GM12872 (cell line): ENCODE results near the gene NOD1.

Experiments used
- CTCF ChIP-seq: IDR thresholded peaks from 3 replicates; pipeline ENCODE4 v1.5.1; 2011; ENCODE audit warnings: low read depth, mild to moderate bottlenecking, low read length, moderate library complexity; ENCODE audit not compliant: insufficient read depth

Gene NOD1

GRCh38 chr7:30458311-30458710 lies 20.3 kb downstream of the NOD1 start:
- no peak for TF ChIP-seq CTCF

GRCh38 chr7:30453921-30454320 lies 24.7 kb downstream of the NOD1 start:
- no peak for TF ChIP-seq CTCF

- TF ChIP-seq CTCF, result no peak
These were observed 25.6 kb downstream of the NOD1 start for GRCh38 chr7:30453016-30453415.

- TF ChIP-seq CTCF, result no peak
These were observed 26.2 kb downstream of the NOD1 start for GRCh38 chr7:30452280-30452930.

DNA sequence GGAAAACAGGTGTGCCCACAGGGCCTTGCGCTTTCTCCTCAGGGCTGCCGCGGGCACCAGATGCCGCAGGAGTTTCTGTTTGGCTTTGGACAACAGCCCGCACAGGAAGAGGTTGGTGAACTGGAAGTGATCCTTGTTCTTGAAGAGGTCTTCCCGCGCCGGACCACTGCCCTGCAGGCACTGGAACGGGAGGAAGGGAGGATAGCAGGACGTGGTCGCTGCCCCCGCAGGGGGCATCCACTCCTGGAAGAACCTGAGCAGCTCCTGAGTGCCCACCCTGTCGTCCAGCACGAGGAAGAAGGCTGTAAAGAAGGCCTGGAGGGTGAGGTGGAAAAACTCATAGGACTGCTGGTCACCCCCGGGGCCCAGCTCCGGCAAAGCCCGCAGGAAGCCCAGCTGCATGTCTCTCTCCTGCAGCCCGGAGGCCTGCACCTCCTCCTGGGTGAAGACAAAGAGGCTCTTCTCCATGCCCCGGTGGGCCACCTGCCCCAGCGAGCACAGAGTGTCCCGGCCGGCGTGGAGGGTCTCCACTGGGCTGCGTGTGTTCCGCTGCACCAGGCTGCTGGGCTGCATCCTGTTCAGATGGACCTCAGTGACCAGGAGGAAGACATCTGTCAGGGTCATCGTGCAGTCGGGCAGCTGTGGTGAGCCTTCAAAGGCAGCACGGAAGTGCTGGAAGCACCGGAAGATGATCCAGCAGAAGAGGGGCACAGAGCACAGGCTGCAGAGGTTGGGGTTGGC lies 26.9 kb downstream of the NOD1 start:
- TF ChIP-seq CTCF, result no peak

DNA sequence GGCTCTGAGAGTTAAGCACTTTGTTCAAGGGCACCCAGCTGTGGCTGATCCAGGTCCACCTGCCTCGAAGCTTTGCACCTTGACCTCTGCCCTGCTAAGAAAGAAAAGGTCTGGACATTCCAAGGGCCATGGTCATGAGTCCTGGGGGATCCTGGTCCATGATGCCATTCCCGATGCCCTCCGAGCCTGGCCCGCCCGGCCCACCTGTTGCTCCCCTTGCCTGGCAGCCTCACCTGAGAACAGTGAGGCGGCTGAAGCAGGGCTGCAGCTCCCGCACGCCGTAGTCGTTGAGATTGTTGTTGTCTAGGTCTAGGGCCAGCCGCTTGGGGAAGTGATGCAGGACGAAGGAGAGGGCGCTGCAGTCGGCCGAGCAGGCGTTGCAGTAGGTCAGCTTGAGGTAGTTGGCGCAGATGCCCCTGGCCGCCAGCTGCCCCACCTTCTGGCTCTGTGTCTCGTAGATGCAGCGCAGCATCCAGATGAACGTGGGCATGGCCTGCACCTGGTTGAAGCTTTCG lies 27.5 kb downstream of the NOD1 start:
- no peak for TF ChIP-seq CTCF

GRCh38 chr7:30450240-30450982 lies 28.2 kb downstream of the NOD1 start:
- no peak for TF ChIP-seq CTCF
